Neural cell (in vitro differentiated cells): ENCODE measurements around the gene RIMKLB. TPM values are rescaled to one million over a fixed set of nuclear protein-coding genes. Genes with fewer than 3 reads are reported as not detected.

ENCODE experiments used
- H2AFZ ChIP-seq: fragments of 200-600, 300-800 bp; sonication (generic), shearing (Covaris generic); 2 replicates; pipeline ENCODE4 v1.6.0; 2014; ENCODE audit warnings: low read depth, mild to moderate bottlenecking, antibody characterized with exemption, low read length, moderate library complexity
- H3F3A ChIP-seq: fragments of 200-600 bp; shearing (Covaris generic); 2 replicates; pipeline ENCODE4 v1.6.1; 2016; ENCODE audit warnings: mild to moderate bottlenecking, moderate library complexity, mixed read lengths, antibody characterized with exemption, low read length; ENCODE audit not compliant: insufficient read depth, poor library complexity, severe bottlenecking
- H3K27ac ChIP-seq: fragments of 200-600, 300-800 bp; sonication (generic), shearing (Covaris generic); 2 replicates; pipeline ENCODE4 v1.5.1; 2014; ENCODE audit warnings: mild to moderate bottlenecking, low read length, moderate library complexity
- H3K27me3 ChIP-seq: fragments of 300-800, 200-600 bp; sonication (generic), shearing (Covaris generic); 2 replicates; pipeline ENCODE4 v1.6.0; 2014; ENCODE audit warnings: mild to moderate bottlenecking, low read depth, low read length, moderate library complexity; ENCODE audit not compliant: insufficient read depth
- H3K36me3 ChIP-seq: fragments of 300-800, 200-600 bp; sonication (generic), shearing (Covaris generic); 2 replicates; pipeline ENCODE4 v1.5.1; 2014; ENCODE audit warnings: mild to moderate bottlenecking, antibody characterized with exemption, low read length, moderate library complexity; ENCODE audit not compliant: insufficient read depth
- H3K4me2 ChIP-seq: fragments of 300-800, 200-600 bp; sonication (generic), shearing (Covaris generic); 2 replicates; pipeline ENCODE4 v1.6.0; 2014; ENCODE audit warnings: mild to moderate bottlenecking, low read length
- H3K4me3 ChIP-seq: fragments of 300-800, 200-600 bp; sonication (generic), shearing (Covaris generic); 2 replicates; pipeline ENCODE4 v1.5.1; 2014; ENCODE audit warnings: mild to moderate bottlenecking, low read length, moderate library complexity
- H3K79me2 ChIP-seq: fragments of 200-600 bp; shearing (Covaris generic); replicated peaks from 2 replicates; pipeline ENCODE4 v1.6.0; 2014; ENCODE audit warnings: mild to moderate bottlenecking, low read length, moderate library complexity; ENCODE audit not compliant: insufficient read depth
- H3K9ac ChIP-seq: fragments of 300-800, 200-600 bp; sonication (generic), shearing (Covaris generic); 2 replicates; pipeline ENCODE4 v1.6.1; 2016; ENCODE audit warnings: mild to moderate bottlenecking, low read length, mixed read lengths
- H3K9me2 ChIP-seq: fragments of 200-600 bp; shearing (Covaris generic); 2 replicates; pipeline ENCODE4 v1.6.1; 2016; ENCODE audit warnings: mild to moderate bottlenecking, low read length, mixed read lengths; ENCODE audit not compliant: insufficient read depth
- H3K9me3 ChIP-seq: fragments of 200-600, 300-800 bp; sonication (generic), shearing (Covaris generic); 2 replicates; pipeline ENCODE4 v1.6.1; 2016; ENCODE audit warnings: mild to moderate bottlenecking, mixed run types, low read length, moderate library complexity, mixed read lengths
- H4K20me1 ChIP-seq: fragments of 200-600 bp; shearing (Covaris generic); 2 replicates; pipeline ENCODE4 v1.6.1; 2016; ENCODE audit warnings: mild to moderate bottlenecking, mixed run types; ENCODE audit not compliant: insufficient read depth
- CTCF ChIP-seq: fragments of 450-650 bp; IDR thresholded peaks from 2 replicates; pipeline ENCODE4 v1.5.1; 2014; ENCODE audit warnings: antibody characterized with exemption, mild to moderate bottlenecking, moderate library complexity; ENCODE audit not compliant: poor library complexity, severe bottlenecking
- EP300 ChIP-seq: fragments of 450-650 bp; conservative IDR thresholded peaks from 2 replicates; pipeline ENCODE4 v1.6.1; 2014; ENCODE audit warnings: antibody characterized with exemption, mild to moderate bottlenecking, moderate library complexity; ENCODE audit not compliant: poor library complexity, severe bottlenecking
- EZH2 ChIP-seq: fragments of 200-600, 300-800 bp; shearing (Covaris generic), sonication (generic); IDR thresholded peaks from 2 replicates; pipeline ENCODE4 v1.6.1; 2014; ENCODE audit warnings: antibody characterized with exemption, low read length, borderline replicate concordance, mild to moderate bottlenecking; ENCODE audit not compliant: insufficient read depth, poor library complexity, severe bottlenecking
- MXI1 ChIP-seq: fragments of 450-650 bp; conservative IDR thresholded peaks from 2 replicates; pipeline ENCODE4 v1.6.1; 2014; ENCODE audit warnings: antibody characterized with exemption, mild to moderate bottlenecking; ENCODE audit not compliant: poor library complexity, severe bottlenecking
- POLR2AphosphoS5 ChIP-seq: IDR thresholded peaks from 2 replicates; pipeline ENCODE4 v1.6.1; 2012
- RAD21 ChIP-seq: fragments of 450-650 bp; conservative IDR thresholded peaks from 2 replicates; pipeline ENCODE4 v1.6.1; 2014; ENCODE audit warnings: antibody characterized with exemption, mild to moderate bottlenecking, moderate library complexity
- REST ChIP-seq: IDR thresholded peaks from 2 replicates; pipeline ENCODE4 v1.6.1; 2012; ENCODE audit warnings: borderline replicate concordance
- SMC3 ChIP-seq: fragments of 450-650 bp; conservative IDR thresholded peaks from 2 replicates; pipeline ENCODE4 v1.6.1; 2014; ENCODE audit warnings: antibody characterized with exemption, mild to moderate bottlenecking, moderate library complexity; ENCODE audit not compliant: poor library complexity
- TAF1 ChIP-seq: IDR thresholded peaks from 2 replicates; pipeline ENCODE4 v1.6.1; 2012; ENCODE audit warnings: low read depth
- polyA plus RNA-seq: library from polyadenylated mRNA; depleted of rRNA; stranded (reverse); fragments of >200 nt; gene quantifications from 2 replicates; pipeline ENCODE4 v1.2.3, GENCODE V29; 2014

Gene RIMKLB
- polyA plus RNA-seq, 1 donor from 2014 or later = 393 TPM

DNA sequence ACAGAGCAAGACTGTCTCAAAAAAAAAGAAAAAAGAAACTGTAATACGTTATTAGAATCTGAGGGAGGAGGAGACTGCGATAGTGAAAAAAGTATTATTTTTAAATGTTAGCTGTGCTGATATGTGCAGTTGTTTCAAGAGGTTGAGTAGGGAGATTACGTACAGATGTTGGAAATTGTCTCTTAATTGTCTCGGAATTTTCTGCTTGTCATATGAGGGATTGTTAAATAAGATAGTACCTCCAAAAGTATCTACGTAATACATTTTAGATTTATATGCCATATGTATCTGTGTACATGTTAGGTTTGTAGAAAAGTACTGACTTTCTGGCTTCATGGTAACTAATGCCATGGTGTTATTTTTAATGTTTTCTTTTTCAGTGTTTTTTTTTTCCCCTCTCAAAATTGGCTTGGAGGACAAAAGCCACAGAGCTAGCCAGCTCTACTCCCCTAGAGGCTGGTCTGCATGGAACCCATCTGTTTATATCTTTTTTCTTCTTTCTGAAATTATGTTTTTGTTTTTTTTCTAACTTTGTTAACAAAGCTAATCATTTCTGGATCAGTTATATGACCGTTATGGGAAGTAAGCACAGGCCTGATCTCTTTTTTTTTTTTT is 3.4 kb downstream of the RIMKLB start:
- H2AFZ ChIP-seq = no peak overlapping the region
- H4K20me1 ChIP-seq = peaks cover 19% of the 10 kb centered on the region
- no peaks in the 10 kb centered on the region for H3K9me3 ChIP-seq
- no peak overlapping the region for H3K4me2 ChIP-seq
- H3K27ac ChIP-seq = no peak overlapping the region
- H3K36me3 ChIP-seq = no peaks in the 10 kb centered on the region
- no peaks in the 10 kb centered on the region for H3K9me2 ChIP-seq
- TF ChIP-seq EZH2 (no peak), MXI1 (no peak), SMC3 (no peak)
- H3F3A ChIP-seq = peaks cover 4% of the 10 kb centered on the region
- no peaks in the 10 kb centered on the region for H3K27me3 ChIP-seq
- peak overlapping the region; percentile 96 for H3K4me3 ChIP-seq
- H3K9ac ChIP-seq = no peak overlapping the region
- H3K79me2 ChIP-seq = peaks cover 80% of the 10 kb centered on the region

DNA sequence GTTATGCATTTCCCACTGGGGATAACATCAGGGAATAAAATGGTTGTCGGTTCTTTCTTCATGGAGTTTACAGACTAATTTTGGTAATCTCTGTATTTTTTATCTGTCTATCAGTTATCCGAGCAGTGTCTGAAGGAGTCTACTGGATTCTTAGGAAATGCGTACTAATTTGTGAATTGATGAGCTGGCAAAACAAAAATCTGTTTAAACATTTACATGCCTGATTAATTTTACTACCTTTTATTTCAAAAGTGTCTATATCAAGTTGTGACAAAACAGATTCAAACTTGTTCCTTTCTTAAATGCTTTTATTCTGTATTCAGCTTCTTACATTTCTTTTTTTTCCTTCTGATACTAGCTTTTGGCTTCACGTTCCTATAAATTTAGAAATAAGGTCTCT is 4.4 kb downstream of the RIMKLB start:
- H3K36me3 ChIP-seq = no peaks in the 10 kb centered on the region
- no peak overlapping the region for H3K9ac ChIP-seq
- peaks cover 19% of the 10 kb centered on the region for H4K20me1 ChIP-seq
- H3K9me2 ChIP-seq = no peaks in the 10 kb centered on the region
- peaks cover 81% of the 10 kb centered on the region for H3K79me2 ChIP-seq
- no peaks in the 10 kb centered on the region for H3F3A ChIP-seq
- H2AFZ ChIP-seq = no peak overlapping the region
- peak overlapping the region; percentile 96 for H3K4me3 ChIP-seq
- H3K27me3 ChIP-seq = no peaks in the 10 kb centered on the region
- no peaks in the 10 kb centered on the region for H3K9me3 ChIP-seq
- TF ChIP-seq SMC3 = no peak
- no peak for TF ChIP-seq TAF1
- TF ChIP-seq EP300 = no peak
- TF ChIP-seq POLR2AphosphoS5 = no peak
- no peak overlapping the region for H3K27ac ChIP-seq
- H3K4me2 ChIP-seq = no peak overlapping the region

- no peak overlapping the region for H2AFZ ChIP-seq
- TF ChIP-seq EZH2 (no peak), TAF1 (no peak), SMC3 (no peak), EP300 (no peak), RAD21 (no peak), CTCF (no peak), MXI1 (no peak), POLR2AphosphoS5 (no peak), REST (no peak)
- H3K79me2 ChIP-seq = peaks cover 78% of the 10 kb centered on the region
- H3F3A ChIP-seq = no peaks in the 10 kb centered on the region
- H3K27me3 ChIP-seq = no peaks in the 10 kb centered on the region
- no peak overlapping the region for H3K4me2 ChIP-seq
- no peaks in the 10 kb centered on the region for H3K9me2 ChIP-seq
- H3K9ac ChIP-seq = no peak overlapping the region
- H3K4me3 ChIP-seq = no peak overlapping the region
- H3K36me3 ChIP-seq = peaks cover 6% of the 10 kb centered on the region
- H3K9me3 ChIP-seq = no peaks in the 10 kb centered on the region
- peaks cover 17% of the 10 kb centered on the region for H4K20me1 ChIP-seq
- H3K27ac ChIP-seq = no peak overlapping the region
Measured at GRCh38 chr12:8709124-8709830, 11.5 kb downstream of the RIMKLB start.
